PC-3 (cell line): ENCODE data around the gene CHRM4.

ENCODE experiments used
- EZH2 ChIP-seq: fragments of 300-600 bp; sonication (generic); IDR thresholded peaks from one replicate; pipeline ENCODE4 v1.6.1; 2017; ENCODE audit warnings: antibody characterized with exemption, mild to moderate bottlenecking, low read length; ENCODE audit not compliant: unreplicated experiment
- EZH2phosphoT487 ChIP-seq: fragments of 300-600 bp; sonication (generic); IDR thresholded peaks from 2 replicates; pipeline ENCODE4 v1.6.1; 2018; ENCODE audit warnings: mild to moderate bottlenecking, antibody characterized with exemption, low read length, borderline replicate concordance
- TF ChIP-seq, protein P1 (sequence below): fragments of 300-600 bp; sonication (generic); conservative IDR thresholded peaks from 2 replicates; pipeline ENCODE4 v1.5.1; 2017; ENCODE audit warnings: antibody characterized with exemption, low read depth, mild to moderate bottlenecking, low read length

DNA sequence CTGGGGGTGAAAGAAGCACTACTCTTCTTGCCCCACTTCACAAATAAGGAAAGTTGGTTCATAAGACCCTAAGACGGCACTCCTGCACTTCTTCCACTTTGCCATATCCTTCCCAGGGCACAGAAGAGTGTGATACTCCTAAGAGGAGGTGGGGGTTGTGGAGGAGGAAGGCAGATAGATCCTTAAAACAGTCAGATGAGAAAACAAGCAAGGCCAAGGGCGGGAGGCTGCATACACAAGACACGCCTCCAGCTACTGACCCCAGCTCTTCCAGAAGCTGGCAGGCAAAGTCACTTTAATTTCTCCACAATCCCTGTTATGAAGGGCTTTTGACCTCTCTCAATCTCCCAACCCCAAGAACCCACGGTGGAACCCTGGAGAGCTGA, 1.6 kb upstream of the CHRM4 start:
- TF ChIP-seq, protein P1, sequence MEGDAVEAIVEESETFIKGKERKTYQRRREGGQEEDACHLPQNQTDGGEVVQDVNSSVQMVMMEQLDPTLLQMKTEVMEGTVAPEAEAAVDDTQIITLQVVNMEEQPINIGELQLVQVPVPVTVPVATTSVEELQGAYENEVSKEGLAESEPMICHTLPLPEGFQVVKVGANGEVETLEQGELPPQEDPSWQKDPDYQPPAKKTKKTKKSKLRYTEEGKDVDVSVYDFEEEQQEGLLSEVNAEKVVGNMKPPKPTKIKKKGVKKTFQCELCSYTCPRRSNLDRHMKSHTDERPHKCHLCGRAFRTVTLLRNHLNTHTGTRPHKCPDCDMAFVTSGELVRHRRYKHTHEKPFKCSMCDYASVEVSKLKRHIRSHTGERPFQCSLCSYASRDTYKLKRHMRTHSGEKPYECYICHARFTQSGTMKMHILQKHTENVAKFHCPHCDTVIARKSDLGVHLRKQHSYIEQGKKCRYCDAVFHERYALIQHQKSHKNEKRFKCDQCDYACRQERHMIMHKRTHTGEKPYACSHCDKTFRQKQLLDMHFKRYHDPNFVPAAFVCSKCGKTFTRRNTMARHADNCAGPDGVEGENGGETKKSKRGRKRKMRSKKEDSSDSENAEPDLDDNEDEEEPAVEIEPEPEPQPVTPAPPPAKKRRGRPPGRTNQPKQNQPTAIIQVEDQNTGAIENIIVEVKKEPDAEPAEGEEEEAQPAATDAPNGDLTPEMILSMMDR = no peak
- TF ChIP-seq EZH2 = no peak
- TF ChIP-seq EZH2phosphoT487 = no peak
